Measurements from ENCODE around the gene MTHFD2L. TPM values are rescaled to one million over a fixed set of nuclear protein-coding genes. Genes with fewer than 3 reads are reported as not detected.

The MTHFD2L gene
- total and polyA plus RNA-seq, 2 donors (not counting 3 experiments of a cell fraction or from before 2014, with no cell fraction given), result 6.9 to 15.2 TPM

- TF ChIP-seq, protein P1, sequence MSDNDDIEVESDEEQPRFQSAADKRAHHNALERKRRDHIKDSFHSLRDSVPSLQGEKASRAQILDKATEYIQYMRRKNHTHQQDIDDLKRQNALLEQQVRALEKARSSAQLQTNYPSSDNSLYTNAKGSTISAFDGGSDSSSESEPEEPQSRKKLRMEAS (IDR thresholded peaks at IDR 0.05; ENCODE audit: insufficient read depth, insufficient read length), result no peak
- TF ChIP-seq MYC (IDR thresholded peaks at IDR 0.05; ENCODE audit: low read depth, low read length) (no peak), FOS (IDR thresholded peaks at IDR 0.05; ENCODE audit: borderline replicate concordance, insufficient read depth, low read length) (no peak), EZH2 (IDR thresholded peaks at IDR 0.05; ENCODE audit: borderline replicate concordance, low read depth, low read length, severe bottlenecking) (no peak), JUN (IDR thresholded peaks at IDR 0.05; ENCODE audit: borderline replicate concordance, insufficient read depth, insufficient read length, low read depth) (no peak), POLR2A (IDR thresholded peaks at IDR 0.05; ENCODE audit: low read depth, low read length) (no peak), POLR2AphosphoS5 (IDR thresholded peaks at IDR 0.05; ENCODE audit: insufficient read depth, low read depth, low read length) (no peak), GATA2 (IDR thresholded peaks at IDR 0.05; ENCODE audit: insufficient read depth, insufficient read length, low read depth, low read length) (no peak)
- TF ChIP-seq, protein P2, sequence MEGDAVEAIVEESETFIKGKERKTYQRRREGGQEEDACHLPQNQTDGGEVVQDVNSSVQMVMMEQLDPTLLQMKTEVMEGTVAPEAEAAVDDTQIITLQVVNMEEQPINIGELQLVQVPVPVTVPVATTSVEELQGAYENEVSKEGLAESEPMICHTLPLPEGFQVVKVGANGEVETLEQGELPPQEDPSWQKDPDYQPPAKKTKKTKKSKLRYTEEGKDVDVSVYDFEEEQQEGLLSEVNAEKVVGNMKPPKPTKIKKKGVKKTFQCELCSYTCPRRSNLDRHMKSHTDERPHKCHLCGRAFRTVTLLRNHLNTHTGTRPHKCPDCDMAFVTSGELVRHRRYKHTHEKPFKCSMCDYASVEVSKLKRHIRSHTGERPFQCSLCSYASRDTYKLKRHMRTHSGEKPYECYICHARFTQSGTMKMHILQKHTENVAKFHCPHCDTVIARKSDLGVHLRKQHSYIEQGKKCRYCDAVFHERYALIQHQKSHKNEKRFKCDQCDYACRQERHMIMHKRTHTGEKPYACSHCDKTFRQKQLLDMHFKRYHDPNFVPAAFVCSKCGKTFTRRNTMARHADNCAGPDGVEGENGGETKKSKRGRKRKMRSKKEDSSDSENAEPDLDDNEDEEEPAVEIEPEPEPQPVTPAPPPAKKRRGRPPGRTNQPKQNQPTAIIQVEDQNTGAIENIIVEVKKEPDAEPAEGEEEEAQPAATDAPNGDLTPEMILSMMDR (IDR thresholded peaks at IDR 0.05; ENCODE audit: extremely low read depth in 1 of 2, insufficient read depth in 1 of 2, low read depth in 1 of 2, low read length in 2 of 2), result no peak
- H2AFZ ChIP-seq (ENCODE audit: low read depth, low read length), result no peak overlapping the region
- no peaks in the 10 kb centered on the region for H3K9me1 ChIP-seq (replicated peaks; ENCODE audit: control insufficient read depth, extremely low read depth, insufficient read depth, low read length)
- no peaks in the 10 kb centered on the region for H3K36me3 ChIP-seq (ENCODE audit: control insufficient read depth in 2 of 2, extremely low read depth in 1 of 2, insufficient read depth in 2 of 2, low read length in 2 of 2)
- no peaks in the 10 kb centered on the region for H3K27me3 ChIP-seq (ENCODE audit: control insufficient read depth in 2 of 2, insufficient read depth in 2 of 2, low read length in 2 of 2)
- FAIRE-seq, result no peak
- no peaks in the 10 kb centered on the region for H3K9me3 ChIP-seq (replicated peaks; ENCODE audit: control insufficient read depth, insufficient read depth, low read length)
- no peaks in the 10 kb centered on the region for H3K79me2 ChIP-seq (ENCODE audit: control insufficient read depth, insufficient read depth, low read length)
- no peak overlapping the region for H3K4me2 ChIP-seq (ENCODE audit: insufficient read depth, low read length)
- DNase-seq (ENCODE audit: low read depth, low spot score), result no peak
- BruUV-seq (replicated peaks), result no TSS peak
- H4K20me1 ChIP-seq (replicated peaks; ENCODE audit: control insufficient read depth, extremely low read depth, insufficient read depth, low read length), result no peaks in the 10 kb centered on the region
- ChIA-PET POLR2A (no interaction called here), CTCF (interaction anchor here (0.7 to 1.8 kb wide), 2 partner anchors 26 to 525 kb away, joined by 3 to 6 read pairs; no protein-coding TSS in a partner anchor)
- dilution Hi-C loops (cut with MboI; ENCODE audit: extremely low pct_ligation_motif_present, low sequenced_read_pairs), result no loop called here
- no peak overlapping the region for H3K27ac ChIP-seq (ENCODE audit: insufficient read depth, low read depth, low read length)
- no peak overlapping the region for H3K9ac ChIP-seq (replicated peaks; ENCODE audit: extremely low read depth, insufficient read depth, low read length)
- no peak overlapping the region for H3K4me3 ChIP-seq (replicated peaks in 1 of 3; ENCODE audit: insufficient read depth in 1 of 3, low read depth in 1 of 3, low read length in 3 of 3)
- intact Hi-C loops (cut with micrococcal nuclease), result no loop called here
- H3K4me1 ChIP-seq (ENCODE audit: control insufficient read depth, extremely low read depth, insufficient read depth, low read length), result no peaks in the 10 kb centered on the region
Measured at GRCh38 chr4:74254386-74254785, 96.5 kb downstream of the MTHFD2L start.
